HG03354 (cell line): ENCODE measurements around the gene CACNA1D.

Source experiments
- ATAC-seq: cut with Tn5 transposase; IDR thresholded peaks from one replicate; pipeline ENCODE4 v1.9.1; 2021; ENCODE audit warnings: mild to moderate bottlenecking; ENCODE audit not compliant: unreplicated experiment, poor library complexity, severe bottlenecking

The CACNA1D gene

GRCh38 chr3:53845881-53846133 is 351.4 kb downstream of the CACNA1D start:
- no peak for ATAC-seq

- peak; percentile 53 for ATAC-seq
These were observed 351.9 kb downstream of the CACNA1D start, which contains the start of the genes CHDH and IL17RB for GRCh38 chr3:53846134-53846850. Gene CHDH (minus strand): TSS chr3:53846419. CDS start chr3:53824008, 22,411 bp downstream. Gene IL17RB (plus strand): TSS chr3:53846568. CDS start chr3:53846589, 21 bp downstream.

GRCh38 chr3:53846851-53847155 is 352.4 kb downstream of the CACNA1D start:
- no peak for ATAC-seq

GRCh38 chr3:53849916-53850315 is 355.5 kb downstream of the CACNA1D start:
- ATAC-seq: no peak

GRCh38 chr3:53850895-53851294 is 356.5 kb downstream of the CACNA1D start:
- no peak for ATAC-seq

GRCh38 chr3:53856964-53857363 is 362.6 kb downstream of the CACNA1D start:
- peak; percentile 43 for ATAC-seq

GRCh38 chr3:53858096-53858741 is 363.8 kb downstream of the CACNA1D start:
- ATAC-seq: no peak

- ATAC-seq: no peak
These were observed 364.8 kb downstream of the CACNA1D start for GRCh38 chr3:53859178-53859577.

- ATAC-seq: no peak
These were observed 365.8 kb downstream of the CACNA1D start for GRCh38 chr3:53860196-53860595.

GRCh38 chr3:53862241-53862640 is 367.8 kb downstream of the CACNA1D start:
- no peak for ATAC-seq

GRCh38 chr3:53863145-53863544 is 368.7 kb downstream of the CACNA1D start:
- peak; percentile 58 for ATAC-seq
